Left lobe of liver (tissue), 2 donors: ENCODE data around the gene SCAMP2. TPM values are rescaled to one million over a fixed set of nuclear protein-coding genes. Genes with fewer than 3 reads are reported as not detected.

Source experiments
- ATAC-seq: fragments of 200-7000 bp; cut with Tn5 transposase; one replicate; pipeline ENCODE4 v1.9.1; 2020; ENCODE audit warnings: mild to moderate bottlenecking, moderate library complexity
- DNase-seq: peaks from one replicate; pipeline ENCODE4 v3.0.0-alpha.2; 2020; ENCODE audit warnings: low spot score
- total RNA-seq: library from RNA; stranded (reverse); gene quantifications from one replicate; pipeline ENCODE4 v1.2.1, GENCODE V29; 2021
- donor health status: DM: no; HTN: no; CAD: no; lungs with moderate emphysema.
- donor health status: DM: no; HTN: yes; CAD: no.

SCAMP2 gene
- total RNA-seq, 1 donor from 2014 or later = 36.1 TPM

DNA sequence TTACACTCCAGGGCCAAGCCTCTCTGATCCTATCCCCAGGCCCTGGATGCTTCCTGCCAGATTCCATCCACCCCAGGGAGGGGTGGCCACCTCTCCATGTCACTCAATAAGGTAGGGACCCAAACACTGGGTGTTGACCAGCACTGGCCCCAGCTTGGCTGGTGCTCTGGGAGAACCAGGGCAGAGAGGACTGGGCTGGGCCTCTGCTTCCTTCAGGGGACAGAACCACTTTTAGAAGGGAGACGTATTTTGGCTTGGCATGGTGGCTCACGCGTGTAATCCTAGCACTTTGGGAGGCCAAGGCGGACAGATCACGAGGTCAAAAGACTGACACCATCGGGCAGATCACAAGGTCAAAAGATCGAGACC, 51.4 kb downstream of the SCAMP2 start:
- DNase-seq = no peak
- no peak for ATAC-seq

DNA sequence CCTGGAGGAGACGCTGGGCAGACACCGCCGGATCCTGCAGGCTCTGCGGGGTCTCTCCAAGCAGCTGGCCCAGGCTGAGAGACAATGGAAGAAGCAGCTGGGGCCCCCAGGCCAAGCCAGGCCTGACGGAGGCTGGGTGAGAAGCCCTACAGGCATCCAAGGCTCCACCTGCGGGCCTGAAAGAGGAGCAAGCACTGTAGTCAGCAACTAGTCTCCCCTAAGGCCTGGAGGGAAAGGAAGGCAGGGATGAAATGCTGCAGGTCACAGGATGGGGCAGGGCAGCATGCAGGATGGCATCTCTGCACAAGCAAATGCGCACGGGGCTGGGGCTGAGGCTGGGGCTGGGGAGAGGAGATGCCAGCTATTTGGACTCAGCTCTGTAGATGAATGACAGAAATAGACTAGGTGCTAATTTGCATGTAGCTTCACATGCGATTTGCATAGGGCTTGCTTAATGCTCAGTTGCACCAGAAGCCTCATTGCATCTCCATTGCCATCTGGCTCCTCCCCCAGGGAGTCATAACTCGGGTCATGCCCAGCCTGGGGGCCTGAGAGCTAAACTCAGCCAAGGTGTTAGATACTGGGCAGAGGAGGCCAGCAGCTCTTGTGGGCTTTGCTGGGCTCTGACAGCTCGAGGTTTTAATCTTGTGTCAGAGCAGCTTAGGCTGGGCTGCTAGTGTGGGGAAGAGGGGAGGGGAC, 51.9 kb downstream of the SCAMP2 start:
- ATAC-seq (no peak), DNase-seq (no peak)

DNA sequence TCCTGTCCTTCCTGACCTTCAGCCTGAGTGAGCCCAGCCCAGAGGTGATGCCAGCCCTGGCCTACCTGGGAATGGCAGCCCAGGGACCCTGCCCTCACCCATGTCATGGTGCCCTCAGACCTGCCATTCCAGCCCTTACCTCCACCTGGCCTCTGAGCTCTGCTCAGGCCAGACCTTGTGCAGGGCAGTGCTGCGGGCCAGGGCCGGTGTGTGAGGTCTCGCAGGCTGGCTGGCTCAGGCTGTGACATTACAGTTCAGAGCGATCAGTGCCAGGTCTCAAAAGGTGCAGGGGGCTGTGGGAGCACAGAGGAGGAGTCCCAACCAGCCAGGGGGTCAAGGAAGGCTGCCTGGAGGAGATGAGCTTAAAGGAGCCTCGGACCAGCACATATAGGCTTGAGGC, 53.1 kb downstream of the SCAMP2 start:
- DNase-seq (no peak), ATAC-seq (no peak)

DNA sequence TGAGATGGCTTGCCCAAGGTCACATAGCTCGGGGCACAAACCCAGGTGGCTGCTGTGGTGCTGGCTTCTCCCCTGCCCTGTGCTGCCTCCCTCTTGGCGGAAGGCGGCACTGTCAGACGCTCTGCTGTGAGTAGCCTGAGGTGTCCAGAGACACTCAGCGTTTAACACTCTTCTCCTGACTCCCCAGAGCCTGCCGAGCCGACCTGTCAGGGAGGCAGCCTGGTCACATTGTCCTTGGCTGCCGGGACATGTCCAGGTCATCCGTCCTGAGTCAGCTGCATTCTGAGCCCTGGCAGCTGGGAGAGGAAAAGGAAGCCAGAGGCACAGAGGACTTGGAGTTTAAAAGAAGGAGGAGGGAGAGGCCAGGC, 55.8 kb downstream of the SCAMP2 start:
- ATAC-seq = peak; percentile 79
- no peak for DNase-seq

DNA sequence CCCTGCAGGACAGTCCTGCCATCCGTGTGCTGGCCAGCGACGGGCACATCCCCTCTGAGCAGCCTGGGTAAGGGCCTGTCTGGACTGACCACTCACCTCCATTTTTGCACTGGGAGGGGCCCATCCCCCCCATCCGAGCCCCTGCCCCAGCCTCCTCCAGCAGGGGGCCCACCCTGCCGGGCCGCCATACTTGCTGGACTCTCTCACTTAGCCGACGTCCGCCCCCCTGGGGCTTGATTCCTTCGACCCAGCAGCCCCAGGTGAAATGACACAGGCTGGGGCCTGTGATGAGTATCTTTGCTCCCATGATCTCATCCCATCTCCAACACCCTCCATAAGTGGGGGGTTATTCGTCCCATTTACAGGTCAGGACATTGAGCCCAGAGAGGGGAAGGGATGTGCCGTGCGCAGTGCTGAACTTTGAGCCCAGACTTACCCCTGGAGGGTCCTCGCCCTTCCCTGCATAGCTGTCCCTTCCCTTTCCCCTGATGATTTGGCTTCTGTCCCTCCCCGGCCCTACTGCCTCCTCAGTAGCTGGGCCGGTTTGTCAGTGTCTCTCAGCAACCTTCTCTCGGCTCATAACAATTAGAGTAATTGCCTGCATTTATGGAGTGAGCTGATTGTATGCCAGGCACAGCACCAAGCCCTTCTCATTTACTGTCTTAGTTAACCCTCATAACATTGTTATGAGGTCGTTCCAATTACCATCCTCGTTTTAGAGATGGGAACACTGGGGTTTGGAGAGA, 56.4 kb downstream of the SCAMP2 start:
- no peak for DNase-seq
- no peak for ATAC-seq

DNA sequence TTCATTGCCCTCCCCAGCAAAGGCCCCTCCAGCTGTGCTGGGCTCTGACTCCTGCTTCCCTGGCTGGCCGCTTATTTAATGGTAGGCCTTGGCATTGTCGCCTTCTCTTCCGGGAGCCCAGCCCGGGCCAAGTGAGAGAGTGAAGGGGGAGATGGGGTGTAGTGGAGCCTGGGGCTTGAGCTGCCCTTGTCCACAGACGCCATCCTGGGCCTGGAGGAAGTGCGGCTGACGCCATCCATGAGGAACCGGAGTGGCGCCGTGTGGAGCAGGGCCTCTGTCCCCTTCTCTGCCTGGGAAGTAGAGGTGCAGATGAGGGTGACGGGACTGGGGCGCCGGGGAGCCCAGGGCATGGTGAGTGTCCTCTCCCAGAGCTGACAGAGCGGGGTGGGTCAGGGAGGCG, 57.2 kb downstream of the SCAMP2 start:
- DNase-seq (no peak), ATAC-seq (no peak)

DNA sequence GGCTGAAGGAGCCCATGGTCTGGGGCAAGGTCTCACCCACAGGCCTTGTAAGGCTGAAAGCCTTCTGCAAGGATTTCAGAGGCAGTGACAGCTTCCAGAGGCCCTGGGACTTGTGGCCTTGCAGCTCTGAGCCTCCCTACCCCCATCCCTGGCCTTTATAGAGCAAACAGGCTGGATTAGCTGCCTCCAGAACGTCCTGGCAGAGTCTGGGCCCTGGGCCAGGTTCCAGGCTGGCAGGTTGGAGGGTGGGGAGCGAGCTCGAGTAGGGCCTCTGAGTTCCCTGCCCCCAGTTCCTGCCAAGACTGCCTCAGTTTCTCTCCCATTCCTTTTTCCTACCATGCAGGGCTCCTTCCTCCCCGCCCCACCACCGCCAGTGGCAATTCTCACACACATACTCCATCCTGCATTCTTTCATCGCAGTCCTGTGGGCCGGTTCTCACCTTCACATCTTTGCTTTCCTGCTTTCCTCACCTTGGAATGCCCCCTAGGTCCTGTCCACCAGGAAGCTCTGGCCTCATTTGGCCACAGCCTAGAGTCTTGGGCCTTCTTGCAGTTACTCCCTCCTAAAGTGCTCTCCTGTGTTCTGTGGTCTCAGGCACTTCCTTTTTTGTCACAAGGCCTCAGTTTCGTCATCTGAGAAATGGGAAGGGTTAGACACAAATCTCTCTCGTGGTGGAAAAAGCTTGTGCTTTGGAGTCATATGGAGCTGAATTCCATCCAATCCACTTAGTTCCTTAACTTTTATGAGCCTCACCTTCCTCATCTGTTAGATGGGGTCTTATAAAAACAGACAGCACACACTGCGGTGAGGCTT, 57.8 kb downstream of the SCAMP2 start:
- ATAC-seq (peak; percentile 80), DNase-seq (peak; percentile 83)

DNA sequence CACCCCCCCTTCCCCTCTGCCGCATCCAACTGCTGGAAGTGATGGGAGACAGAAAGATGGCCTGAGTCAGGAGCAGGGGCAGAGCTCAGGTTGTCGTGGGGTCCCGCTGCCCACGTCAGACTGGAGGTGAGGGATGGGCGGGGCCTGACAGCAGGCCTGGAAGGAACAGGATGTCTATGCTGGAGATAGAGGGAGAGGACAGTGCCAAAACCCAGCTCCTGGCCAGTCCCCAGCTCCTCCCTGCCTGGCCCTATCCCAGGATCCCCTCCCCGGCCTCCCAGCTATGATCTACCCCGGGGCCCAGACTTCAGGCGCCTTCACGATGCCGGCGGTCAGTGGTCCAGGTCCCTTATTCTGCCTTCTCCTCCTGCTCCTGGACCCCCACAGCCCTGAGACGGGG, 60.6 kb downstream of the SCAMP2 start, which contains the start of gene LMAN1L:
LMAN1L (plus strand) TSS at position 303 of the 400 bp plus-strand sequence; CDS start at position 323, 20 bp downstream.
- ATAC-seq (no peak), DNase-seq (no peak)

DNA sequence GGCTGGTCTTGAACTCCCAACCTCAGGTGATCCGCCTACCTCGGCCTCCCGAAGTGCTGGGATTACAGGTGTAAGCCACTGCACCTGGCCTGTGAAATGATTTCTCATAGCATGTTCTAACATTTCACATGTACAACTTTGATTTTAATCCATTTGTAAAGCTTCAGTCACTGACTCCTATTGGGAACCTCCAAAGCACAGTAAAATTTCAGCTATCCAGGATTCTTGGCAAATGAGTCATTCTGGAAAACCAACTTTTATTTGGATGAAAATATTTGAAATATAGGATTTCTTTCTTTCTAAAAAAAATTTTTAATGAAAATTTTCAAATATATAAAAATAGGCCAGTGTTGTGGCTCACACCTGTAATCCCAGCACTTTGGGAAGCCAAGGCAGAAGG, 63.2 kb downstream of the SCAMP2 start:
- DNase-seq (no peak), ATAC-seq (no peak)

DNA sequence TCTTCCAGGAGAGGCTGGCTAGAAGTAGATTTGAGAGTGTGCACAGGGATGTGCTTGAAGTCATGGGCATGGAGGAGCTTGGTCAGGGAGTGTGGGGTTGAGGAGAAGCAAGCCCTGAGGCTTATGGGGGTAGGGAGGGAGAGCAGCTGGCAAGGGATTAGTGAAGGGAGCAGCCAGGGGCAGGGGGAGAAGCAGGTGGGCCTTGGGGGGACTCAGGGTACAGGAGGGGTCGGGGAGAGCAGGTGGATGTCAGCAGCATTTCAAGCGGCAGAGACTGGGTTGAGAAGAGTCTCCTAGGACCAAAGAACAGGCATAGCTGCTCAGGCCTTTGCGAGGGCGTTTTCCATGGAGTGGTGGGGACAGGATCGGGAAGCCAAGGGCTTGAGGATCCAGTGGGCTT, 63.9 kb downstream of the SCAMP2 start:
- DNase-seq (no peak), ATAC-seq (no peak)

DNA sequence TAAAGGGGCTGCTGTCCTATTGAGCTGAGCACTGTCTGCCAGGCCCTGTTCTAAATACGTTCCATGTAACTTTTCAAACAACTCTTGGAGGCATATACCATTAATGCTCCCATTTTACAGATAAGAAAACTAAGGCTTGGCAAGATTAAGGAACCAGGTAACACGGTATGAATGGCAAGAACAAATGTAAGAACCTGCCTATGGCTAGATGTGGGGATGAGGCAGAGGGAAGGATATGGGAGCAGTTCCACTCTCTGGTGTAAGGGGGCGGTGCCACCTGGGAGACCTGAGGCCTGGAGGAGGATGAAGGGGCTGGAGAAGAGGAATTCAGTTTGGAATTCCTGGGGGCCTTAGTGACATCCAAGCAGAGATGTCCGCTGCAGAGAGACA, 64.3 kb downstream of the SCAMP2 start:
- ATAC-seq (no peak), DNase-seq (no peak)

DNA sequence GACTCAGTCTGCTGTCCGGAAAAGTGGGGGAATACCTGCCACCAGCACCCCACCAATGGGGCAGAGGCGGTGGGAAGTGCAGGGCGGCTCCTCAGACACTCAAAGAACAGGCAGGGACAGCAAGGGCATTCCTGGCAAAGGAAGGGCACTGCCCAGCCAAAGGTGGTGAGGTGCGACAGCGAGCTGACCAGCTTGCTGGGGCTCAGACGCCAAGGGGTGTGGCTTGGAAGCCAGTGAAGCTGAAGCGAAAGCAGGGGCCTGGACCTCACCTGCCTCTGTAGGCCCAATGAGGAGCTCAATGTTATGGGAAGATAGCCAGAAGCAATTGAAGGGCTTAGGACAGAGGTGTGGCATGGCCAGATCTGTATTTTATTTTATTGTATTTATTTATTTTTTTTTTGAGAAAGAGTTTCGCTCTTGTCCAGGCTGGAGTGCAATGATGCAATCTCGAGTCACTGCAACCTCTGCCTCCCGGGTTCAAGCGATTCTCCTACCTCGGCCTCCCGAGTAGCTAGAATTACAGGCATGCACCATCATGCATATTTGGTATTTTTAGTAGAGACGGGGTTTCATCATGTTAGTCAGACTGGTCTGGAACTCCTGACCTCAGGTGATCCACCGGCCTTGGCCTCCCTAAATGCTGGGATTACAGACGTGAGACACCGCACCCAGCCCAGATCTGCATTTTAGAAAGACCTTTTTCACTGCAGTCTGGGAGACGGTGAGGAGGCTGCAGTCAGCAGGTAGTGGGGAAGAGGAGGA, 64.9 kb downstream of the SCAMP2 start:
- ATAC-seq (peak; percentile 97), DNase-seq (peak; percentile 90)

DNA sequence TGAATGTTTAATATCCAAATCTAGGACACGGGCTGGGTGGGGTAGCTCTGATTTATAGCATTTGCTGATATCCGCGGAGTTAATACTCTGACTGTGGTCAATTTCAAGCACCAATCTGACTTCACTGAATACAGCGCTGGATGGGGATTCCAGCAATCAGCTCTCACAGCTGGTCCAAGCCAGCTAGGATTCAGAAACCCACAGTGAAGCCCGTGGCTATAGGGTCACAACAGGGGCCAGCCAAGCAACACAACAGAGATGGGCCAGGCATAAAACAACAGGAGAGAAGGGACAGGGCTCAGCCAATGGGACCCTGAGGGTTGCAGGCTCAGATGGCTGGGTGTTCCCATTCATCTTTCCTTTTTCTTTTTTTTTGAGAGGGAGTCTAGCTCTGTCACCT, 65.9 kb downstream of the SCAMP2 start:
- no peak for DNase-seq
- ATAC-seq = no peak

DNA sequence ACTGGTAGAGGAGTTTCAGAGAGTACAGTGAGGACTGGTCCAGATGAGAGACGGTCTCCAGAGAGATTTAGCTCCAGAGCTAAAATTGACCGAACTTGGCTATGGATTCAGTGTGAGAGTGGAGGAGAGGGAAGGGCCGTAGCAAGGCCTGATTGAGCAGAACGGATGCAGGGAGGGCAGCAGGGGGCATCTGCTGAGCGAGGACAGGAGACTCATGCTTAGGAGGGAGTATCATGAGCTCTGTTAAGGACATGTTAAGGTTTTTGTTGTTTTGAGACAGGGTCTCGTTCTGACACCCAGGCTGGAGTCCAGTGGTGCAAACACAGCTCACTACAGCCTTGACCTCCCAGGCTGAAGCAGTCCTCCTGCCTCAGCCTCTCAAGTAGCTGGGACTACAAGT, 68.2 kb downstream of the SCAMP2 start:
- DNase-seq (no peak), ATAC-seq (no peak)

DNA sequence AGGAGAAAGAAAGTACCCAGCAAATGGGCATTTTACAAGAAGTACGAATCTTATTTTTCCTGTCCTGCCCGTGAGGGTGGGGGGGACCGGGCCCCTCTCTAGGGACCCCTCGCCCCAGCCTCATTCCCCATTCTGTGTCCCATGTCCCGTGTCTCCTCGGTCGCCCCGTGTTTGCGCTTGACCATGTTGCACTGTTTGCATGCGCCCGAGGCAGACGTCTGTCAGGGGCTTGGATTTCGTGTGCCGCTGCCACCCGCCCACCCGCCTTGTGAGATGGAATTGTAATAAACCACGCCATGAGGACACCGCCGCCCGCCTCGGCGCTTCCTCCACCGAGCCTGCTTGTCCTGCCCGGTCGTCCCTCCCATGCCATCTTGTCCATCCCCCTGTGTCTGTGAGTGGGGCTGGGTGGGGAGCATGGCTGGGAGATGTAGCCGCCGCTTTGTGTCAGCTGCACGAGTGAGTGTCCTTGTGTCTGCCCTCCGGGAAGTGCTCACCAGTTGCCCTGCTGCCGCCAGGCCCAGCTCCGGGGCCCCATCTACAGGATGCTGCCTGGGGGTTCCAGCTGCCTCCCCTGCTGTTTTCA, 70.2 kb downstream of the SCAMP2 start:
- ATAC-seq (no peak), DNase-seq (no peak)

DNA sequence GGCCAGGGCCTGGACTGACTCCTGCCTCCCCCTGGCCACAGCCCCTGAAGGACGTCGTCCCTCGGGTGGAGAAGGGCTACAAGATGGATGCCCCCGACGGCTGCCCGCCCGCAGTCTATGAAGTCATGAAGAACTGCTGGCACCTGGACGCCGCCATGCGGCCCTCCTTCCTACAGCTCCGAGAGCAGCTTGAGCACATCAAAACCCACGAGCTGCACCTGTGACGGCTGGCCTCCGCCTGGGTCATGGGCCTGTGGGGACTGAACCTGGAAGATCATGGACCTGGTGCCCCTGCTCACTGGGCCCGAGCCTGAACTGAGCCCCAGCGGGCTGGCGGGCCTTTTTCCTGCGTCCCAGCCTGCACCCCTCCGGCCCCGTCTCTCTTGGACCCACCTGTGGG, 70.9 kb downstream of the SCAMP2 start:
- no peak for DNase-seq
- ATAC-seq = no peak

DNA sequence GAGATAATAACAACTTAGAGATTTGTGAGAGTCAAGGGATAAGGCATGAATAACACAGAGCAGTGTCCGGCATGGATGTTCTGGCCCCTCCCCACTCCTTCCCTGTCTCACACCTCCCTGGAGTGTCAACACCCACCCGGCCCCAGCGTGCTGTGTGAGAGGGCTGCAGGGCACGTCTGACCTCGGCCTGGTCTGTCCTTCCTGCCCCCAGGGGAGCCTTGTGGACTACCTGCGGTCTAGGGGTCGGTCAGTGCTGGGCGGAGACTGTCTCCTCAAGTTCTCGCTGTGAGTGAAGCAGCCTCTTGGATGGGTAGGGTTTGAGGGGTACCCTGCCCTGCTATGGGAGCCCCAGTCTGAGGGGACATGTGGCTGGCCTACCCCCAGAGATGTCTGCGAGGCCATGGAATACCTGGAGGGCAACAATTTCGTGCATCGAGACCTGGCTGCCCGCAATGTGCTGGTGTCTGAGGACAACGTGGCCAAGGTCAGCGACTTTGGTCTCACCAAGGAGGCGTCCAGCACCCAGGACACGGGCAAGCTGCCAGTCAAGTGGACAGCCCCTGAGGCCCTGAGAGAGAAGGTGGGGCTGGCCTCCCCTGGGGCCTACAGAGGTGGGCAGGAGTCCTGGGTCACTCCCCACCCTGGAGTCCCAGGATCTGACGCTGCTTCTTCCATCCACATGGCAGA, 71.7 kb downstream of the SCAMP2 start:
- no peak for DNase-seq
- ATAC-seq = no peak

DNA sequence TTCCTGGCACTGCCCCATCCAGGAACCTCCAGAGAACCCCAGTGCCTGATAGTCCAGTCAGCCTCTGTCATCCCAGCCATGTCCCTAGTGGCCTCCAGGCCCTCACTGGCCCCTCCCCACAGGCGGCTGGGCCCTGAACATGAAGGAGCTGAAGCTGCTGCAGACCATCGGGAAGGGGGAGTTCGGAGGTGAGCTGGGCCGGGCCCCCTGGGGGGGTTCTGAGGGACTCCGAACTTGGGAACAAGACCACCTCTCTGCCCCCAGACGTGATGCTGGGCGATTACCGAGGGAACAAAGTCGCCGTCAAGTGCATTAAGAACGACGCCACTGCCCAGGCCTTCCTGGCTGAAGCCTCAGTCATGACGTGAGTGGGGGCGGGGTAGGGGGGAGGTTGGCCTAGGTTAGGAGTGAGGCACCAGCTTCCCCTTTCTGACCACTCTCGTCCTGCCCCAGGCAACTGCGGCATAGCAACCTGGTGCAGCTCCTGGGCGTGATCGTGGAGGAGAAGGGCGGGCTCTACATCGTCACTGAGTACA, 72.5 kb downstream of the SCAMP2 start:
- ATAC-seq (no peak), DNase-seq (no peak)

DNA sequence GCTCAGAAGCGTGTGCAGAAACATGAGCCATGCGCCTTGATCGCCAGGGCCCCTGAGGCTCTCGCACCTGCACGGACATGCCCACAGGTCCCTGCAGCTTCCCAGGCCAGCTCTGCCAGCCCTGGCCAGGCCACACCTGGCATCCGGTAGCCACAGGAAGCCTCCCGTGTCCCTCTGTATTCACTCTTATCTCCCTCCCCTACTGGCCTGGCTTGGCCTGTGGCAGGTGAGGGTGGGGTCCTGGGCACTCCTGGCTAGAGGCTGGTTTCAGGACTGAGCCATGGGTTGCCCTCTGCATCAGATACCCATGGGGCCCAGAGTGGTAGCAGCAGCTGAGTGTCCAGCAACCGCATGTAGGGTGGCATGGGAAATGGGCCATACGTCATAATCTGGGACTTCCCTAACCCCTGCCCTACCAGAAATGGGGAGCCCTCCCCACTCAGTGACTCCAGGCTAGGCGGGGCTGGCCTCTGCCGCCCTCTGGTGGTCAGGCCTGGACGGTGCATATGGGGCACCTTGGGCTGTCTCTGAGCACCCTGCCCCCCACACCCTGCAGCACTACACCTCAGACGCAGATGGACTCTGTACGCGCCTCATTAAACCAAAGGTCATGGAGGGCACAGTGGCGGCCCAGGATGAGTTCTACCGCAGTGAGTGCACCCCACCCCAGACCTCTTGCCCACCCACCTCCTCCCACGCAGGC, 73.2 kb downstream of the SCAMP2 start:
- DNase-seq (peak; percentile 83), ATAC-seq (peak; percentile 83)
